Measurements from ENCODE around the gene PCOLCE2.

The PCOLCE2 gene, protein sequence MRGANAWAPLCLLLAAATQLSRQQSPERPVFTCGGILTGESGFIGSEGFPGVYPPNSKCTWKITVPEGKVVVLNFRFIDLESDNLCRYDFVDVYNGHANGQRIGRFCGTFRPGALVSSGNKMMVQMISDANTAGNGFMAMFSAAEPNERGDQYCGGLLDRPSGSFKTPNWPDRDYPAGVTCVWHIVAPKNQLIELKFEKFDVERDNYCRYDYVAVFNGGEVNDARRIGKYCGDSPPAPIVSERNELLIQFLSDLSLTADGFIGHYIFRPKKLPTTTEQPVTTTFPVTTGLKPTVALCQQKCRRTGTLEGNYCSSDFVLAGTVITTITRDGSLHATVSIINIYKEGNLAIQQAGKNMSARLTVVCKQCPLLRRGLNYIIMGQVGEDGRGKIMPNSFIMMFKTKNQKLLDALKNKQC

DNA sequence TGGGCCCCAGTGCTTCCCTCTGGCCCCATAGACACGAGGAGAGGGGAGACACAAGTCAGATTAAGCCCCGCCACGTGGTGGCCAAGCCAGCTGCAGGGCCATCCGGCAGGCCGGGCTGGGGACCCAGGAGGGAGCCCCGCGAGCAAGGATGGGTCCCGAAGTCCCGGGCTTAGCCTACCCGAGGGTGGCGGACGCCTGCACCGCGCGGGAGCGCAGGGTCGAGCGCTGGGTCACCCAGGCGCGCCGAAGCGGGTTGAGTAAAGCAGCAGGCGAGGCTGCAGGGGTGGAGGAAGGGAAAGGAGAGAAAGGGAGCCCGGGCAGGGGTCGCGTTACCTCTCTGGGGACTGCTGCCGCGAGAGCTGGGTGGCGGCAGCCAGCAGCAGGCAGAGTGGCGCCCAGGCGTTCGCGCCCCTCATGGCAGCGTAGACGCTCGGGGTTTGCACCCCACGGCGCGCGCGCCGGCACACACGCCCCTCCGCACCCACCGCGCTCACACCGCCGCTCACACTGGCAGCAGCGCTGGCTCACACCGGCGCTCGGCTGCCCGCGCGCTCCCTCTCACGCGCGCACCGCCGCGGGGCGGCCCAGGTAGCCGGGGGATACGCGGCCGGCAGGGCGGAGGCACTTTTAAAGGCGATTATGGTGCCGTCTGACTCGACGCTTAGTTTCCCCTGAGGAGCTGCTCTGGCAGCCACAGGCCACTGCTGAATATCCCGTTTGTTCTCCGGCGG, at the start of gene PCOLCE2:
Gene PCOLCE2, minus strand, starts transcription at position 603 of the 731 bp plus-strand sequence. Its CDS starts 187 bp downstream, at position 416.
- DNase-seq, result peak; percentile 32

DNA sequence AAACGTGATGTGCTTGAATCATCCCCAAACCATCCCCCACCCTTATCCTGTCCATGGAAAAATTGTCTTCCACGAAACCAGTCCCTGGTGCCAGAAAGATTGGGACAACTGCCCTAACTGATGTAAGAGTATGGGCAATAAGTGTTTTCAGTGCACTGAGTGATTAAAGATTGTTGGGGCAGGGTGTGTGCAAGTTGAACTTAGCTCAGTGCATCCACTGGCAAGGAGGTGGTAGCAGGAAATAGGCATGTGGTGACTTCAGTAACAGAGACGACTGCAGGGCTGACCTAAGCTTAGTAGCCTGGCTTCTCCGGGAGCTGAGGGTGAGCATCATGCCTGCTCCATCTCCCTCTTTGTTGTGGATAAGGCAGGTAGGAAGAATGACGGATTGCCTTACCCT, 47.1 kb upstream of the PCOLCE2 start:
- no peak for DNase-seq

DNA sequence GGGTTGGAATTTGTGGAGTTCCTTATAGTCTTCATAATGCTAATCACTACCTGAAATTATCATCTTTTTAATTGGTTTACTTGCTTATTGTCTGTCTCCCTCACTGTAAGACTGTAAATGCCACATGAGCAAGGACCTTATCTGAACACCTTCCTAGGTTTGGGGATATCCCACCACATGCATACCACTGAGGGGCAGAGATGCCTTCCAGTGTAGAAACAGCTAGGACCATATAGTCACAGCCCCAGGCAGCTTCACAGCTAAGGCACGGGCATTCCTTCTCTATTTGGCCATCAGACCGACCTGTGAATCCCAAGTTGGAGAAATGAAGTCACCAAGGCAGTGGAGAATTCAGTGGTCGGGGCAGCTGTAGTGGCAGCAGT, 46.0 kb upstream of the PCOLCE2 start:
- DNase-seq, result no peak

DNA sequence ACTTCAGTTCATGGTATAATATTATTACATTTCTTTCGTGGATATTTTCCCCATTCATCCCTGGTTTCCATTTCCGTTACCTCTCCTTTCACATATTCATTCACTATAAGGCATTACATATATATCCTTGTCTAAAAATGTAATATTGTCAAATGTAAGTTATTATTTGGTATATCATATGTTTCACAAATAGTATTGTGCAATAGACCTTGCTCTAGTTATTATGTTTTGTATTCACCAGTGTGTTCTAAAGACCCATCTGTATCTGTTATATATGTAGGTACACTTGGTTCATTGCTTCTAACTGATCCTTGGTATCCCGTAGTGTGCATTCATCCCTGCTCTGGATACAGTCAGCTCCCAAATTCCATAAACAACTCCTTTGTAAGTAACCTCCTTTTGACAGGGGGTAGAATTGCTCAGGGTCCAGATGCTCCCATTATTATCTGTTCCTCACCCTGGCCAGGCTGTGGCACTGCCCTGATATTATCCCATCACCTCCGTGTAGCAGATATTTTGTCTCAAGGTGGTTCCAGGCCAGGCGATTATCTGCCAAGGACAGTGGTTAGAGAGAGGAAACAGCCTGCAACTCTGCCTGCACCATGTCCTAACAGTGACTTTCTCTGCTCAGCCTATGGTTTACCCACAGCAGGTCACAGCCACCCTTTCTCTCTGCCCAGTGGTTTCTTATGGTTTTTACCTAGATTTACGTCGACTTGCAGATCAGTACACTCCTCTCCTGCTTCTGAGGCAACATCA, 45.4 kb upstream of the PCOLCE2 start:
- DNase-seq, result no peak

DNA sequence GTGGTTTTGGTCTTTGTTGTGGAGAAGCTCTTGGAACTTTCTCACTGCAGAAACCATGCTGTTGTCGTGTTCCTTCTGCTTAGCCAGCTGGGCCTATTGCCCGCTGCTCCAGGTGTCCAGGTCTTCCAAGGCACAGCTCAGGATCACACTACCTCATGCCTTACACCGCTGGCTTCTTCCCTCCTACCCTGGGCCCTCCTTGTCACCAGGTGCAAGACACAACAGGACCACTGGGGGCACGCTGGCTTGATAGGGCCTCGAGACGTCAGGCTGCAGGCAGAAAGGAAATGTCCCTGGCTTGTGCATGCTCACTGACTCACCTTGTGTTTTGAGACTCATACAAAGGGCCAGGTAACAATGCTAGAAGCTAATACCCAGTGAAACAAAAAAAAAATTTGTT, 42.3 kb upstream of the PCOLCE2 start:
- DNase-seq, result no peak

DNA sequence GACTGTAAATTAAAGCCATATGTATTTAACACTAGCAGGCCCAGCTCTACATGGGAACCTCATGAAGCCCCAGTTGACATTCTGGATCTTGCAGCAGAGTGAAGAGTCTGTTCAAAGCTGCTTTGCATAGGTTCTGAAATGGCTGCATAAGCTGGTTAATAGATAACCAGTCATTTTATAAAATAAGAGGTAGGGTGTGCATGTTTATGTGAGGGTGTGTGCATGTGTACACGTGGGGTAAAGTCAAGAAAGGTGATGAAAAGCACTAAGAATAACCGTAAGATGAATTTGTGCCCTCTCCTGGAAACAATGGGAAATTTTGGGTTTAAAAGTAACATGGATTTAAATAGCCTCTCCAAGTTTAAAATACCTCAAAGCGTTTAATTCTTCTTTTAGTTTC, 41.6 kb upstream of the PCOLCE2 start:
- DNase-seq, result no peak

DNA sequence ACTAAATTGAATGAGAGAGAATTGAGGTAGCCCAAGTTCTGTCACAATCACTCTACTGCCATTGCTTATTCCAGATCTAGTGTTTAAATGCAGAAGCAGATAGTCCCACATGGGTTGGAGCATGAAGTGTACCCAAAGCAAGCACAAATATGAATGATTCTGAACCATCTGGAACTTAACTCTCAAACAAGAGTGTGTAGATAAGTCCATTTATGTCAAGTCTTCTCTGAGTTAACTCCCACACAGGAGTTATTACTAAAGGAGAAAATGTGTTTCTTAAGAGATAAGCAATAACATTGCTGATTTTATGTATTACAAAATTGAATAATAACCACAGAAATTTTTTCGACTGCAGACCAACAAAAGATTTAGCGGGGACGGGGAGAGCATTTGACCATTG, 41.0 kb upstream of the PCOLCE2 start:
- no peak for DNase-seq

DNA sequence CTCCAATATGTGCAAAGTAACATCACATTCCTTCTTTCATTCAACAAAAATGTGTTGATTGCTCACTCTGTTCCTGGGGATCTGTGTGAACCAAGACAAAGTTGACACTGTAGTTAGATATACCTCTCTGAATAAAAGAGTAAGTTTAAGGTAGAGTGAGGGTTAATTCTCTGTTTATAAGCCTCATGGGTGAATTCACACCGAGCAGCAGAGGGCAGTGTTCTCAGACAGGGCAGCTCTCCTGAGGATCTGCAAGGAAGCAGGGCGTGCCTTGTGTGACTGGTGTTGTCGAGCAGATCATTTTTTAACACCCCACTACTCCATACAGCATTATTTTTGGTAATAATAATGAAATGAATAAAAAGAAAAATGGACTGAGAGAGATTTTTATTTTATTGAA, 40.2 kb upstream of the PCOLCE2 start:
- DNase-seq, result no peak

DNA sequence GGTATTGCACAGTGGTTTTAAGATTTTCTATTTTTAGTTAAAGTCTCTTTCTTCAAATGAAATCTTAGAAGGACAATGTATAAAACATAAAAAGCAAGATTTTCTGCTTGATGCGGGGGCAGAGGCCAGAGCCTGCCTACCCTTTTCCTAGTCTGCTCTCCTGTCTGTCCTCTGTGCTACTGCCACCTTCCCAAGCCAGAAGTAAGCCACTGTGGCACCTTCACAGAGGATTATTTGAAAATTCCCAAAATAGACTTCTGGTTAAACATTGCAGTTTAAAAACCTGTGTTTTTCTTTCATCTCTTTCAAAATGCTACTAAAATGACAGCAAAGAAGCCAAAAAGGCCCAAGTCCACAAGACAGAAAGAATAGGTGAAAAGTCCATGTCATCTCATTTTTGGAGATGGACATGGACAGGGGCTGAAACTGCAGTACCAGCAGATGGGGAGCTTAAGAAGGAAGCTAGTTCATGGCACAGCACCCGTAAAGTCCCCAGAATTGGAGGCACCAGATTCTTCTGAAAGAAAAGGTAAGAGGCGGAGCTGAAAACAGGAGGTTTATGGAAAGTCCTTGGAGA, 37.6 kb upstream of the PCOLCE2 start:
- no peak for DNase-seq

DNA sequence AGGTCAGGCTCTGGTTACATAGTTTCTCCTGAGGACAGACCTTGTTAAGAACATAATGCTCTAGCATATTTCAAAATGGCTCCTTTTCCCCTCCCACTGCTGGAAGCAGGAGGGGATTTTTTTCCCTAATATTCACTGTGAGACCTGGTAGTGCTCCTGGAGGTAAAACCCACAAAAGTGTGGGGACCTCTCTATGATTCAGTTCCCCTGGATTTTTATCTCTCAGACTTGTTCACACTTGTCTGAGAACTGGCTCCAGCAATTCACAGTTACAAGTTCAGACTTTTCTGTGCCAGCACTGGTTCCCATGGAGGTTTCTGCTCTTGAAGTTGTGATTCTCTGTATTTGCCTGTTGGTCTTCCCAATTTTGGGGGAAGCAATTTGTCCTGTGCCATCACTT, 36.3 kb upstream of the PCOLCE2 start:
- DNase-seq, result no peak

DNA sequence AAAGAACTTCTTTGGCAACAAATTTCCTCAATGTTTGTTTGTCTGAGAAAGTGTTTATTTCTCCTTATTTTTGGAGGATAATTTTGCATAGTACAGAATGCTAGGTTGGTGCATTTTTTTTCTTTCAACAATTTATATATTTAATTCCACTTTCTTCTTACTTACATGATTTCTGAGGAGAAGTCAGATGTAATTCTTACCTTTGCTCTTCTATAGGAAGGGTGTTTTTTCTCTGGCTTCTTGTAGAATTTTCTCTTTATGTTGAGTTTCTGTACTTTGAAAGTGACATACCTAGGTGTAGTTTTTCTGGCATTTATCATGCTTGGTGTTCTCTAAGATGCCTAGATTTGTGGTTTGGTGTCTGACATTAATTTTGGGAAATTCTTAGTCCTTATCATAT, 34.8 kb upstream of the PCOLCE2 start:
- no peak for DNase-seq

DNA sequence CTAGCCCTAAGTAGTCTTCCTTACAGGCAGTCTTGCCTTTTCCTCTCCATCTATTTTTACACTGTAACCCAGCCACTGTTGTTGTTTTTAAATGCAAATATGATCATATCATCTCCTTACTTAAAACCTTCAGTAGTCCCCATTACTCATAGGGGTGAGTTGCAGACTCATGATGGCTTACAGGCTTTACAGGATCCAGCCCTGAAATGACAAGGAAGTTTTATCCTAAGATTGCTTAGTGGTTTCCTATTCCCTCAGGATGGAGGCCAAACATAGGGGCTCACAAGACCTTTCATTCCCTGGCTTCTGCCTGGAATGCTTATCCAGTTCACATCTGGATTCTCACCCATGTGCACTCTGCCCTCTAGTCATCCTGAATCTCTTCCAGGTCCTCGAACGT, 27.7 kb upstream of the PCOLCE2 start:
- no peak for DNase-seq

DNA sequence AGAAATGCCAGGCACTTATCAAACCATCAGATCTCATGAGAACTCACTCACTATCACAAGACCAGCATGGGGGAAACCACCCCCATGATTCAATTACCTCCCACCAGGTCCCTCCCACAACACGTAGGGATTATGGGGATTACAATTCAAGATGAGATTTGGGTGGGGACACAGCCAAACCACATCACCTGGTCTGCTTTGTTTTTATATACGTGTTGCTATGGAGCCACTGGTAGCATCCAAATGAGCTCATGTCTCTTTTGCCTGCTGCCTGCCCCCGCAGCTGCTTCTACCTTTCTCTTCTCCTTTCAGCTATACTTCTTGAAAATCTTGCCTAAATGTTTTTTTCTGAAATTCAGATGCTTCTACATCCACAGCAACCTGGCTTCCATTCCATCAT, 26.8 kb upstream of the PCOLCE2 start:
- DNase-seq, result no peak

DNA sequence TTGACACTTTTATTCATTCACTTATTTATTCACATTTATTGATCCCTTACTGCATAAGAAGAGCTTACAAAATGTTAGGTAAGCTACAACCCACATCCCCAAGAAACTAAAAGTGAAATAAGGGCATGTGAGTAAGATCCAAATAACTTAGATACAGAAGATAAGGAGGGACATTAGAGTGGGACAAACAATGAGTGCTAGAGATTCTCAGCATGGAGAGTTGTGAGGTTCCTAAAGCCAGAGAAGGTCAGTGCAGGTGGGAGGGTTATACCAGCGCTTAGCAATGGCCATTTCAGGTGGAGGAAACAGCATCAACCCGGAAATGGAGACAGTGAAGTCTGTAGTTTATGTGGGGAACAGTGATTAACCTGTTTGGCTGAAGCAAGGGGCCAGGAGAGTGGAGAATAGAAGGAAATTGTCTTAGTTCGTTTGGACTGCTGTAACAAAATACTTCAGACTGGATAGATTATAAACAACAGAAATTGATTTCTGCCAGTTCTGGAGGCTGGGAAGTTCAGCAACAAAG, 25.5 kb upstream of the PCOLCE2 start:
- DNase-seq, result no peak

DNA sequence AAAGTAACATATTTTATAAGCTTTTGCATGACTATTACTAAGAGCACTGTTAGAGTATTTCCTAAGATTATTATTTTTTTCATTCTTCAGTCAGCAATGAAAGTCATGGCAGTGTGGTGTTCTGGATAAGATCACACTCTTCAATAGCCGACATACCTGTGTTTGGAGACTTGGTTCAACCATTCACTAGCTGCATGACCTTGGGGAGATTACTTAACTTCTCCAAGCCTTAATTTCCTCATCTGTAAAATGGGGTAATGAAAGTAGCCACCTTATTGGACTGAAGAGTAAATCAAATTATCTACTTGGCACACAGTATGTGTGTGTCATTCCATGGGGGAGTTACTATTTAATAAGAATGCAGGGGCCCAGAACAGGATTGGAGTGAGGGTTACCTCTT, 24.5 kb upstream of the PCOLCE2 start:
- no peak for DNase-seq

DNA sequence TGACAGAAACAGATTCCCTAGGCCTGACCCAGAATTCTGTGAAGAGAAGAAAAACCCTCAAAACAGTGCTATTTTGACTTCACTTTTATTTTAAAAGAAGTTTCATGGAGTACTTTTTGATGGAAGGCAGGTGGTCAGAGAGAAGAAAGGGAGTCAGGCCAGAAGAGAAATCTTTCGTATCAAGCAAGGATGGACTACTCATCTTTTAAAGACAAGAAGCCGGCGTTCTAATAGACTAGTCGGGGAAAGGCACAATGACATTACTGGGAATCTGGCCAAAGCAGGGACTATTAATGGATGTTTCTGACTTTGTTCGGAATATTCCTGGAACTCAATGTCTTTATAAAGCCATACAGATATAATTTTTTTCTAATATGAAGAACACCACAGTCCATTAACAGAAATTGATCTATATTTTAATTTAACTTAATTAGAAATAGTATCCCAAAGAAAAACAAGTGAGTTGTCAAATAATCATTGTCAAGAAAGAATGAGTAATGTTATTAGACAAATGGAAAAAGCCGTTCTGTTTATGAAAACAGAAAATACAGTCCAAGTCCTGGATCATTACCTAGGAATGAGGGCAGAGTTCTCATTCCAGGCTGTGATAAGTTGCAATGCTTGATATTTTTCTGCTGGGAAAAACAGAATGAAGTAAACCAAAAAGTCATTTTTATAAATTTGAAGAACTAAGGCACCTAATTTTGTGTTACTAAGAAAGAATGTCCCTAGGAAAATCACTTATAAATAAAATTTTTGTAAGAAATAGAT, 23.7 kb upstream of the PCOLCE2 start:
- no peak for DNase-seq

DNA sequence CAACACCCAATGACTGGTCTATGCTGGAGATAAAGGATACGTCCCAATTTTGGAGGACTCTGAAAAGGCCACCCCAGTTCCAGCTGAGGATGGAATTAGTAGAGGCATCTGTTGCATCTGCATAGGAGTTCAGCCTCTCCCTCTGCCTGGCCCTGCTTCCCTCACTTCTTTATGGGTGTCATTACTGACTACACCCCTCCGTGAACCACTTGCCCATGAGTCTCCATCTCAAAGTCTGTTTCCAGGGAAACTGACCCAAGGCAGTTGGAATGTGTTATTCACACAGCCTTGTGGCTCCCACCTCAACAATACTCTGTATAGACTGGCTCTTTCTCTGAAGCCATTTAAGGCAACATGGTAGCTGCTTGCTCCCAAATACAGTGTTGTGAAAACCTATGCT, 21.4 kb upstream of the PCOLCE2 start:
- DNase-seq, result no peak

DNA sequence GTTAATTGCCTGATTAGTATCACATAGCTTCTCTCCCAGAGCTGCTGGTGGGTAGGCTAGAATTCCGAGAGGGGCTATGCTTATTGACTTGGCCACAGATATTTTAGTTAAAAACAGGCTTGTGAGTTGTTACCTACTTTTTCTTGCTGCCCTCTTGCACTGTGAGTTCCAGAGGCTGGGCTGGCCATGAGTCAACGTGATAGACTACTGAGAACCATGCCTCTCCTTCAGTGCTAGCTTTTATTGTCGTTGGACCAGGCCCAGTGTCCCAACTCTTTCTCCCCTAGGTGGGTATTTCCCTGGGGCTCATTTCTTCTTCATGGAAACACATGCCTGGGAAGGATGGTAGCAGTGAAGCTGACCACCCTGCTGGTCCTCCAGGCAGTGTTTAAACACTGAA, 20.4 kb upstream of the PCOLCE2 start:
- DNase-seq, result no peak

DNA sequence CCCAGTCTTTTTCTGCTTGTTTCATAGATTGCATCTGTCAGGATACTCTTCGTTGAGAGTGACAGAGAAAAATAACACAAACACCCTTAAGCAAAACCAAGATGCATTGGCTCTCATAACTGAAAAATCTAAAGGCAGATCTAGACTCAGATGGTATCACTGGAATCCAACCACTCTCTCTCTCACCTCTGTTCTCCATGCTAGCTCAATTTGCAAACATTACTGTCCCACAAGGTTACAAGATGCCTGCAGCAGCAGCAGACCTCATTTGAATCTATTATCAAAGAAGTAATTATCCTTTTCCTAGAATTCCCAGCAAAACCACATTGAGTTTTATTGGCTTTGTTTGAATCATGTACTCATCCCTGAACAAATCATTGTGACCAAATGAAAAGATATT, 19.1 kb upstream of the PCOLCE2 start:
- DNase-seq, result no peak

DNA sequence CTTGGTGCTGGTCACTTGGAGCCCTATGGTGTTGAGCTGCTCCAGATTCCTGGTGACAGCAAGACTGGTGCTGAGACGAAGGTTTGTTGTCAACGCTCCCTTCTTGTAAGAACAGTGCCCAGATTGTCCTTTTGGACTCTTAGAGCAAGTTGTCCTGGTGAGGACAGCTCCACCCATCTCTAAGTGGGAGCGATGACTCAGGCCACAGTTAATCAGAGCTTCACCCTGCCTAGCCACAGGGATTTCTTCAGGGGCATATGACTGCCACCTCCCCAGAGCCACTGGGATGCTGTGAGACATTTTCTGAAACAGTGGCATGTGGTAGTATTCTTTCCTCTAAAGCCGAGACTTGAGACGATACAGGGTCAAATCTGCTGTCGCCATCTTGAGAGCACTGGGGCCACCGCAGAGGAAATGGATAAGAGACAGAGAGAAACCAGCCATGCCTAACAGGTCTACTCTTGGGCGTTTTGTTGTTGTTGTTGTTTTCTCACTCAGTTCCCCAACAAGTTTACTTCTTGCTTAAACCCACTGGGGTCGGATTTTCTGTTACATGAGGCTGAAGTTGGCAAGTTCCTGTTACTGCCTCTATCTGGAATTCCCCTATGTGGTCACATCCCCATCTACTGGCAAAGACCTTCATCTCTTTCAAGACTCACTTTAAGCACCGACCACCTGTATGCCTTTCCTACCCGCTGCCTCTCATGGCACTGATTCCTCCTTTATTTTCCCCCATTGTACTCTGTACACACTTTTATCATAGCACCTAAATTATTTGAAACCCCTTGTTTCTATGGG, 16.0 kb upstream of the PCOLCE2 start:
- DNase-seq, result no peak

DNA sequence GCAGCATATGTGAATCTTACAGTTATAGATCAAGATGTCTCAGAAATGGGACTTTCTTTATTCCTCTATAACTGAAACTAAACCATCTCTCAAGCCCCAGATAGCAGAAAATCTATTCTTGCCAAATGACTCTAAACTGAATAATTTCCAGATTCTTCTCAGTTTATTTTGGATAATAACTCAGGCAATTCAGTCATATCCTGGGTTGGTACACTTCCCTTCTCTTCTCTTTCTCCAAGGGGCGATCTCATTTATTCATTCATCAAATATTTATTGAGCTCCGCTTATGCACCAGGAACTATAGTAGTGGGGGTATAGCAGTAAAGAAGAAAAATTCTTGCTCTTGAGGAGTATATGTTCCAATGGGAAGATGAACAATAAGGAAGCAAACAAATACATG, 13.5 kb upstream of the PCOLCE2 start:
- no peak for DNase-seq
